IMR-90 (cell line): Measurements from ENCODE around the gene SIRT7. TPM values are rescaled to one million over a fixed set of nuclear protein-coding genes. Genes with fewer than 3 reads are reported as not detected.

ENCODE experiments used
- ATAC-seq: fragments of 200-7000 bp; cut with Tn5 transposase; 2 replicates; pipeline ENCODE4 v1.9.1; 2020; ENCODE audit warnings: low read depth, mild to moderate bottlenecking, moderate library complexity
- BruUV-seq: library from RNA; stranded (reverse); fragments of 400-500 nt; replicated peaks from 2 replicates; lab custom pipeline; 2021; lab: Mats Ljungman, UMichigan
- CTCF ChIA-PET: fragments of 300-600 bp; formaldehyde crosslinking; extraction: SDS; loops from one replicate; lab custom pipeline; 2021; ENCODE audit warnings: antibody characterized with exemption; lab: Yijun Ruan, JAX
- POLR2A ChIA-PET: fragments of 300-600 bp; sonication (Branson Sonifier 250); formaldehyde crosslinking; loops from one replicate; lab custom pipeline; 2022; ENCODE audit warnings: antibody characterized with exemption; ENCODE audit not compliant: unreplicated experiment; lab: Charles Lee
- DNase-seq: peaks from one replicate; pipeline ENCODE4 v3.0.0; 2013
- H2AFZ ChIP-seq: replicated peaks from 2 replicates; pipeline ENCODE3; 2013; ENCODE audit warnings: low read length, mild to moderate bottlenecking; ENCODE audit not compliant: poor library complexity
- H2AK5ac ChIP-seq: 2 replicates; pipeline ENCODE4 v1.6.1; 2013; ENCODE audit warnings: low read depth, low read length, inconsistent platforms
- H2AK9ac ChIP-seq: replicated peaks from 2 replicates; pipeline ENCODE3; 2013; ENCODE audit warnings: mild to moderate bottlenecking, low read depth, low read length, moderate library complexity; ENCODE audit not compliant: poor library complexity
- H2BK120ac ChIP-seq: 2 replicates; pipeline ENCODE4 v1.6.1; 2013; ENCODE audit warnings: low read depth, low read length, inconsistent platforms
- H2BK15ac ChIP-seq: 3 replicates; pipeline ENCODE4 v1.6.1; 2013; ENCODE audit warnings: low read depth, low read length, inconsistent platforms
- H2BK20ac ChIP-seq: 2 replicates; pipeline ENCODE4 v1.6.1; 2013; ENCODE audit warnings: low read depth, mild to moderate bottlenecking, inconsistent platforms, low read length, moderate library complexity
- H2BK5ac ChIP-seq: 2 replicates; pipeline ENCODE4 v1.6.1; 2013; ENCODE audit warnings: mild to moderate bottlenecking, low read depth, low read length, inconsistent platforms; ENCODE audit not compliant: poor library complexity, severe bottlenecking
- H3K14ac ChIP-seq: replicated peaks from 2 replicates; pipeline ENCODE4 v1.6.1; 2013; ENCODE audit warnings: low read depth, low read length, inconsistent platforms
- H3K18ac ChIP-seq: 2 replicates; pipeline ENCODE4 v1.6.1; 2013; ENCODE audit warnings: low read depth, low read length, control low read depth
- H3K23ac ChIP-seq: 2 replicates; pipeline ENCODE4 v1.6.1; 2013; ENCODE audit warnings: low read depth, low read length, inconsistent platforms
- H3K27ac ChIP-seq: 2 replicates; pipeline ENCODE4 v1.5.1; 2013; ENCODE audit warnings: mild to moderate bottlenecking, control low read depth, low read length; ENCODE audit not compliant: insufficient read depth
- H3K27me3 ChIP-seq: 2 replicates; pipeline ENCODE4 v1.6.1; 2013; ENCODE audit warnings: low read length; ENCODE audit not compliant: control insufficient read depth, insufficient read depth
- H3K36me3 ChIP-seq: 2 replicates; pipeline ENCODE4 v1.6.1; 2013; ENCODE audit warnings: low read length, mixed read lengths; ENCODE audit not compliant: control insufficient read depth, insufficient read depth
- H3K4ac ChIP-seq: 2 replicates; pipeline ENCODE4 v1.6.1; 2013; ENCODE audit warnings: low read depth, low read length, inconsistent platforms
- H3K4me1 ChIP-seq: 2 replicates; pipeline ENCODE4 v1.6.1; 2013; ENCODE audit warnings: low read length, mixed read lengths; ENCODE audit not compliant: control insufficient read depth, insufficient read depth
- H3K4me2 ChIP-seq: 2 replicates; pipeline ENCODE4 v1.6.1; 2013; ENCODE audit warnings: low read depth, mild to moderate bottlenecking, control low read depth, low read length, moderate library complexity
- H3K4me3 ChIP-seq: 2 replicates; pipeline ENCODE4 v1.5.1; 2013; ENCODE audit warnings: low read depth, mild to moderate bottlenecking, control low read depth, low read length, moderate library complexity; ENCODE audit not compliant: insufficient read depth
- H3K56ac ChIP-seq: 2 replicates; pipeline ENCODE4 v1.6.1; 2013; ENCODE audit warnings: low read length, inconsistent platforms; ENCODE audit not compliant: insufficient read depth; ENCODE audit errors: extremely low read depth
- H3K79me1 ChIP-seq, 2 experiments: 2 replicates each; pipeline ENCODE4 v1.6.1; 2013; ENCODE audit warnings: low read length in 2 of 2, inconsistent platforms in 1 of 2, low read depth in 1 of 2
- H3K9ac ChIP-seq: 2 replicates; pipeline ENCODE4 v1.6.1; 2013; ENCODE audit warnings: low read depth, low read length, control low read depth
- H3K9me1 ChIP-seq: 2 replicates; pipeline ENCODE4 v1.6.1; 2013; ENCODE audit warnings: low read length, inconsistent platforms; ENCODE audit not compliant: insufficient read depth
- H3K9me3 ChIP-seq: 2 replicates; pipeline ENCODE4 v1.6.1; 2013; ENCODE audit warnings: low read length; ENCODE audit not compliant: control insufficient read depth, insufficient read depth
- H4K20me1 ChIP-seq: 2 replicates; pipeline ENCODE4 v1.6.1; 2013; ENCODE audit warnings: low read length, inconsistent platforms; ENCODE audit not compliant: insufficient read depth
- H4K5ac ChIP-seq: 2 replicates; pipeline ENCODE4 v1.6.1; 2013; ENCODE audit warnings: mild to moderate bottlenecking, low read depth, low read length, control low read depth
- H4K8ac ChIP-seq, 2 experiments: 2 replicates each; pipeline ENCODE4 v1.6.1; 2013; ENCODE audit warnings: low read depth in 2 of 2, low read length in 2 of 2, control low read depth in 1 of 2, inconsistent platforms in 1 of 2
- H4K91ac ChIP-seq: 2 replicates; pipeline ENCODE4 v1.6.1; 2013; ENCODE audit warnings: low read depth, low read length, inconsistent platforms; ENCODE audit not compliant: insufficient read depth
- BHLHE40 ChIP-seq: fragments of 150-350 bp; IDR thresholded peaks from 2 replicates; pipeline ENCODE4 v1.6.1; 2016; ENCODE audit warnings: mild to moderate bottlenecking, low read depth, low read length
- CEBPB ChIP-seq: IDR thresholded peaks from 2 replicates; pipeline ENCODE4 v1.6.1; 2012; ENCODE audit warnings: low read depth, low read length, improper control_type of control experiment
- CHD1 ChIP-seq: IDR thresholded peaks from 2 replicates; pipeline ENCODE4 v1.6.1; 2012; ENCODE audit warnings: low read depth, low read length, improper control_type of control experiment
- FOS ChIP-seq: fragments of 150-350 bp; IDR thresholded peaks from 2 replicates; pipeline ENCODE4 v1.6.1; 2016; ENCODE audit warnings: low read depth, low read length
- MAFK ChIP-seq: IDR thresholded peaks from 2 replicates; pipeline ENCODE4 v1.6.1; 2012; ENCODE audit warnings: low read depth, low read length, improper control_type of control experiment
- MAZ ChIP-seq: IDR thresholded peaks from 2 replicates; pipeline ENCODE4 v1.6.1; 2012; ENCODE audit warnings: low read depth, mild to moderate bottlenecking, low read length, improper control_type of control experiment, moderate library complexity, borderline replicate concordance
- MXI1 ChIP-seq: IDR thresholded peaks from 2 replicates; pipeline ENCODE4 v1.6.1; 2012; ENCODE audit warnings: low read depth, mild to moderate bottlenecking, low read length, moderate library complexity, borderline replicate concordance
- NFE2L2 ChIP-seq: fragments of 150-350 bp; IDR thresholded peaks from 2 replicates; pipeline ENCODE4 v1.6.1; 2016; ENCODE audit warnings: low read depth, mild to moderate bottlenecking, low read length
- POLR2A ChIP-seq: IDR thresholded peaks from 2 replicates; pipeline ENCODE4 v1.6.1; 2012; ENCODE audit warnings: mild to moderate bottlenecking, low read depth, low read length
- RAD21 ChIP-seq: IDR thresholded peaks from 2 replicates; pipeline ENCODE4 v1.6.1; 2012; ENCODE audit warnings: low read length, improper control_type of control experiment
- RCOR1 ChIP-seq: IDR thresholded peaks from 2 replicates; pipeline ENCODE4 v1.6.1; 2012; ENCODE audit warnings: mild to moderate bottlenecking, low read length, improper control_type of control experiment; ENCODE audit not compliant: insufficient replicate concordance
- RFX5 ChIP-seq: IDR thresholded peaks from 2 replicates; pipeline ENCODE4 v1.8.0; 2012; ENCODE audit warnings: low read depth, mild to moderate bottlenecking, low read length, moderate library complexity
- SMC3 ChIP-seq: fragments of 150-350 bp; IDR thresholded peaks from 2 replicates; pipeline ENCODE4 v1.6.1; 2016; ENCODE audit warnings: low read depth, mild to moderate bottlenecking, antibody characterized with exemption, low read length, moderate library complexity
- WGBS, 2 experiments: methylation state at CpG; one replicate each; pipeline versions ENCODE4 v1.1.5 to v1.1.7; 2013; ENCODE audit warnings: missing lambda C conversion rate in 2 of 2; ENCODE audit not compliant: insufficient read length in 1 of 2; ENCODE audit errors: extremely low coverage in 2 of 2; 5-methylcytosine and 5-hydroxymethylcytosine counted together
- dilution Hi-C: fragments of 300-500 bp; cut with HindIII; formaldehyde crosslinking; loops from one replicate; pipeline ENCODE4 v1.14.3; 2018; ENCODE audit warnings: low sequenced_read_pairs; ENCODE audit not compliant: unreplicated experiment
- in situ Hi-C: fragments of 300-500 bp; cut with MboI; formaldehyde crosslinking; loops from 3 replicates; pipeline ENCODE4 v1.14.3; 2019; ENCODE audit warnings: low sequenced_read_pairs, inconsistent platforms, mixed read lengths
- intact Hi-C: fragments of 100-400 bp; cut with micrococcal nuclease; formaldehyde crosslinking; loops from 2 replicates; pipeline ENCODE4 v1.10.0; 2022
- polyA plus RNA-seq, 3 experiments: library from polyadenylated mRNA; depleted of rRNA; stranded (reverse); fragments of >200 nt; gene quantifications; 2 replicates each; pipeline ENCODE4 v1.2.3, GENCODE V29; 2012; ENCODE audit warnings: low replicate concordance in 1 of 3
- total RNA-seq: library from RNA; depleted of rRNA; stranded (reverse); fragments of >200 nt; gene quantifications from 2 replicates; pipeline ENCODE4 v1.2.3, GENCODE V29; 2012
- TF ChIP-seq, protein P1 (sequence below): fragments of 150-350 bp; IDR thresholded peaks from 2 replicates; pipeline ENCODE4 v1.6.1; 2017; ENCODE audit warnings: mild to moderate bottlenecking, antibody characterized with exemption, low read length, low read depth
- TF ChIP-seq, protein P2 (sequence below): fragments of 150-350 bp; IDR thresholded peaks from 2 replicates; pipeline ENCODE4 v1.6.1; 2016; ENCODE audit warnings: low read depth, mild to moderate bottlenecking, low read length, moderate library complexity, borderline replicate concordance
- TF ChIP-seq, protein P3 (sequence below): conservative IDR thresholded peaks from 2 replicates; pipeline ENCODE4 v1.5.1; 2012; ENCODE audit warnings: mild to moderate bottlenecking, low read depth, low read length, improper control_type of control experiment

The SIRT7 gene
- total and polyA plus RNA-seq, 2 of the 4 experiments (the other 2 are of a cell fraction): 14.5 to 19.8 TPM

DNA sequence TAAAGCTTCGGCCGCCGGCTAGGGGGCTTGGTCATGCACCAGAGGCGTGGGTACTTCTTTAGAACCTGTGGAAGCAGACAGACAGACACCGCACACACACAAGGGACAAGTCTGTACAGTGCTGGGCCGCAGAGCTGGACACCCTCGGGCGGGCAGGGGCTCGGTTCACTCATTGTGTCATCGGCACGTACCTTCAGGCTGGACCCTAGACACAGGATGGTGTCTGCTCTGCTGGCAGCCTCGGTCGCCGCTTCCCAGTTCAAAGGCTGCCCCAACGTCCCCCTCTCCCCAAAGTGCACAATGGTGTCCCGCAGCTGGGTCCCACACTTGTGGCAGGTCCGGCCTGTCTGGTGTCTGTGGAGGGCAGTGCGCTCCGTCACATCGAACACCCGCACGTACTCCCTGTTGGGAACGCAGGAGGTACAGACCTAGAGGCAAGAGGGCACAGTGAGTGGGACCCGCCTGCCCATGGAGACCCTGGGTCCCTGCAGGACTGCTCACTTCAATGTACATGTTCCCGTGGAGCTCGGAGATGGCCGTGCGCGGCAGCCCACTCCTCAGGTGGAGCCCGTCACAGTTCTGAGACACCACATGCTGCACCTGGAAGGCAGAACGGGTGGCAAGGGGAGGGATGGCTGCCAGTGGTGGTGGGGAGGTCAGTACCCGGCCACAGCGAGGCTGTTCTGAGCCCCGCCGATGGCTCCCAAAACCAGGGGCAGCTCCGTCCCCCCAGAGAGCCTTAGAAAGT is 3.7 kb downstream of the SIRT7 start:
- H4K8ac ChIP-seq: no peak overlapping the region
- peaks cover 13% of the 10 kb centered on the region for H3K4me1 ChIP-seq
- no peaks in the 10 kb centered on the region for H3K9me3 ChIP-seq
- no peaks in the 10 kb centered on the region for H3K27me3 ChIP-seq
- no peak overlapping the region for H2BK120ac ChIP-seq
- dilution Hi-C loops: no loop called here
- H2BK5ac ChIP-seq: no peak overlapping the region
- intact Hi-C loops: no loop called here
- H3K18ac ChIP-seq: no peak overlapping the region
- no peak overlapping the region for H3K4ac ChIP-seq
- H3K36me3 ChIP-seq: peaks cover 43% of the 10 kb centered on the region
- POLR2A ChIA-PET: no interaction called here
- BruUV-seq: no TSS peak
- H3K4me3 ChIP-seq: no peak overlapping the region
- no peak overlapping the region for H2BK20ac ChIP-seq
- no peak overlapping the region for H4K5ac ChIP-seq
- no peak overlapping the region for H4K91ac ChIP-seq
- DNase-seq (no peak), ATAC-seq (no peak)
- H3K4me2 ChIP-seq: no peak overlapping the region
- TF ChIP-seq FOS: no peak
- TF ChIP-seq CHD1: no peak
- no peak for TF ChIP-seq CEBPB
- TF ChIP-seq MAFK: no peak
- no peak for TF ChIP-seq NFE2L2
- no peak for TF ChIP-seq BHLHE40
- no peak for TF ChIP-seq POLR2A
- no peak for TF ChIP-seq RAD21
- TF ChIP-seq MAZ: no peak
- TF ChIP-seq, protein P1, sequence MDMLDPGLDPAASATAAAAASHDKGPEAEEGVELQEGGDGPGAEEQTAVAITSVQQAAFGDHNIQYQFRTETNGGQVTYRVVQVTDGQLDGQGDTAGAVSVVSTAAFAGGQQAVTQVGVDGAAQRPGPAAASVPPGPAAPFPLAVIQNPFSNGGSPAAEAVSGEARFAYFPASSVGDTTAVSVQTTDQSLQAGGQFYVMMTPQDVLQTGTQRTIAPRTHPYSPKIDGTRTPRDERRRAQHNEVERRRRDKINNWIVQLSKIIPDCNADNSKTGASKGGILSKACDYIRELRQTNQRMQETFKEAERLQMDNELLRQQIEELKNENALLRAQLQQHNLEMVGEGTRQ: no peak
- no peak for TF ChIP-seq MXI1
- TF ChIP-seq SMC3: no peak
- TF ChIP-seq RCOR1: no peak
- TF ChIP-seq RFX5: no peak
- TF ChIP-seq, protein P2, sequence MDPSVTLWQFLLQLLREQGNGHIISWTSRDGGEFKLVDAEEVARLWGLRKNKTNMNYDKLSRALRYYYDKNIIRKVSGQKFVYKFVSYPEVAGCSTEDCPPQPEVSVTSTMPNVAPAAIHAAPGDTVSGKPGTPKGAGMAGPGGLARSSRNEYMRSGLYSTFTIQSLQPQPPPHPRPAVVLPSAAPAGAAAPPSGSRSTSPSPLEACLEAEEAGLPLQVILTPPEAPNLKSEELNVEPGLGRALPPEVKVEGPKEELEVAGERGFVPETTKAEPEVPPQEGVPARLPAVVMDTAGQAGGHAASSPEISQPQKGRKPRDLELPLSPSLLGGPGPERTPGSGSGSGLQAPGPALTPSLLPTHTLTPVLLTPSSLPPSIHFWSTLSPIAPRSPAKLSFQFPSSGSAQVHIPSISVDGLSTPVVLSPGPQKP: no peak
- TF ChIP-seq, protein P3, sequence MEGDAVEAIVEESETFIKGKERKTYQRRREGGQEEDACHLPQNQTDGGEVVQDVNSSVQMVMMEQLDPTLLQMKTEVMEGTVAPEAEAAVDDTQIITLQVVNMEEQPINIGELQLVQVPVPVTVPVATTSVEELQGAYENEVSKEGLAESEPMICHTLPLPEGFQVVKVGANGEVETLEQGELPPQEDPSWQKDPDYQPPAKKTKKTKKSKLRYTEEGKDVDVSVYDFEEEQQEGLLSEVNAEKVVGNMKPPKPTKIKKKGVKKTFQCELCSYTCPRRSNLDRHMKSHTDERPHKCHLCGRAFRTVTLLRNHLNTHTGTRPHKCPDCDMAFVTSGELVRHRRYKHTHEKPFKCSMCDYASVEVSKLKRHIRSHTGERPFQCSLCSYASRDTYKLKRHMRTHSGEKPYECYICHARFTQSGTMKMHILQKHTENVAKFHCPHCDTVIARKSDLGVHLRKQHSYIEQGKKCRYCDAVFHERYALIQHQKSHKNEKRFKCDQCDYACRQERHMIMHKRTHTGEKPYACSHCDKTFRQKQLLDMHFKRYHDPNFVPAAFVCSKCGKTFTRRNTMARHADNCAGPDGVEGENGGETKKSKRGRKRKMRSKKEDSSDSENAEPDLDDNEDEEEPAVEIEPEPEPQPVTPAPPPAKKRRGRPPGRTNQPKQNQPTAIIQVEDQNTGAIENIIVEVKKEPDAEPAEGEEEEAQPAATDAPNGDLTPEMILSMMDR: no peak
- CTCF ChIA-PET: no interaction called here
- no peak overlapping the region for H3K9ac ChIP-seq
- no peak overlapping the region for H3K14ac ChIP-seq
- no peak overlapping the region for H2AK5ac ChIP-seq
- H3K27ac ChIP-seq: no peak overlapping the region
- H3K79me1 ChIP-seq: peaks cover 15 to 64% of the 10 kb centered on the region in 2 experiments
- H3K9me1 ChIP-seq: peaks cover 16% of the 10 kb centered on the region; the same call in 1 of the 2 replicates
- in situ Hi-C loops: no loop called here
- 98% methylated on average over 22 of the region's 36 CpGs; no CpG with 5 or more reads in 1 of the 2 experiments for WGBS, 2 experiments
- no peak overlapping the region for H2AK9ac ChIP-seq
- no peak overlapping the region for H2AFZ ChIP-seq
- H2BK15ac ChIP-seq: no peak overlapping the region
- H4K20me1 ChIP-seq: peaks cover 53% of the 10 kb centered on the region
- H3K56ac ChIP-seq: no peak overlapping the region
- no peak overlapping the region for H3K23ac ChIP-seq
